Hepatocyte (in vitro differentiated cells): ENCODE measurements around the gene EFHD2.

ENCODE experiments used
- CTCF ChIP-seq: fragments of 200-600 bp; sonication (generic); IDR thresholded peaks from 2 replicates; pipeline ENCODE4 v1.5.1; 2016; ENCODE audit warnings: antibody characterized with exemption, mild to moderate bottlenecking; ENCODE audit not compliant: poor library complexity
- EZH2 ChIP-seq: fragments of 200-600 bp; sonication (generic); IDR thresholded peaks from 2 replicates; pipeline ENCODE4 v1.6.1; 2016; ENCODE audit warnings: antibody characterized with exemption, mild to moderate bottlenecking, borderline replicate concordance

GRCh38 chr1:15405106-15405850 is 4.4 kb upstream of the EFHD2 start:
- no peak for TF ChIP-seq CTCF
- TF ChIP-seq EZH2 = no peak
